ENCODE data around the gene SLC9A9. TPM values are rescaled to one million over a fixed set of nuclear protein-coding genes. Genes with fewer than 3 reads are reported as not detected.

Gene SLC9A9
- total RNA-seq, 4 donors from 2014 or later: 13.4 to 15.0 (median 14.4) TPM

DNA sequence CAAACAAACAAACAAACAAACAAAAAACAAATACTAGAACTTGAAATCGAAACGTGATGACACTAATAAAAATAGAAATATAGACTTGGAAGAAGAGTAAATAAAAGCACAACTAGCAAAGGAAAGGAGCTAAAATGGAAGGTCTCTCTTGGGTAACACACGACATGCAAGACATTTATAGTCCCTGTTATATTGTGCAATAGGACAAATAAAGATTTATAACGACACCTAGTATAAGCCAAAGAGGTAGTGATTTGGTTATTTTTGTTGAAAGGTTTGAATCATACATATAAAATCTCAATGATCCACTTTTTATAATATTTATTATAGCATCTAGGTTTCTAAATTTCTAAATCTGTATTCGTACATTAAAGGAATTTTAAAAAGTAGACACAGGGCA, 379.1 kb downstream of the SLC9A9 start:
- Histone ChIP-seq H3K4me3 (no peak overlapping the region), H3K27me3 (no peaks in the 10 kb centered on the region), H3K36me3 (peaks cover 0 to 10% (median 2%) of the 10 kb centered on the region in 4 donors), H3K4me1 (no peaks in the 10 kb centered on the region), H3K27ac (replicated peaks in 1 of 4) (no peak overlapping the region), H3K9me3 (no peaks in the 10 kb centered on the region)
- TF ChIP-seq EP300 (IDR thresholded peaks at IDR 0.05) (no peak), CTCF (IDR thresholded peaks at IDR 0.05) (no peak), POLR2AphosphoS5 (IDR thresholded peaks at IDR 0.05) (no peak), POLR2A (IDR thresholded peaks at IDR 0.05; ENCODE audit: low read depth) (no peak)
- intact Hi-C loops (cut with DNase I): no loop called here
- no peak for DNase-seq (ENCODE audit: extremely low spot score)
- 72% methylated on average over 5 of the region's 5 CpGs for WGBS

GRCh38 chr3:143465666-143466065, 382.6 kb downstream of the SLC9A9 start:
- 94% methylated on average over 1 of the region's 1 CpG for WGBS
- intact Hi-C loops (cut with DNase I): no loop called here
- no peaks in the 10 kb centered on the region for H3K9me3 ChIP-seq
- no peak overlapping the region for H3K4me3 ChIP-seq
- H3K27me3 ChIP-seq: no peaks in the 10 kb centered on the region
- H3K36me3 ChIP-seq: peaks cover 0 to 10% (median 2%) of the 10 kb centered on the region in 4 donors
- H3K27ac ChIP-seq (replicated peaks in 1 of 4): no peak overlapping the region
- H3K4me1 ChIP-seq: no peaks in the 10 kb centered on the region
- DNase-seq (ENCODE audit: extremely low spot score): no peak
- no peak for TF ChIP-seq POLR2A (IDR thresholded peaks at IDR 0.05; ENCODE audit: low read depth)
- no peak for TF ChIP-seq EP300 (IDR thresholded peaks at IDR 0.05)
- no peak for TF ChIP-seq POLR2AphosphoS5 (IDR thresholded peaks at IDR 0.05)
- no peak for TF ChIP-seq CTCF (IDR thresholded peaks at IDR 0.05)

DNA sequence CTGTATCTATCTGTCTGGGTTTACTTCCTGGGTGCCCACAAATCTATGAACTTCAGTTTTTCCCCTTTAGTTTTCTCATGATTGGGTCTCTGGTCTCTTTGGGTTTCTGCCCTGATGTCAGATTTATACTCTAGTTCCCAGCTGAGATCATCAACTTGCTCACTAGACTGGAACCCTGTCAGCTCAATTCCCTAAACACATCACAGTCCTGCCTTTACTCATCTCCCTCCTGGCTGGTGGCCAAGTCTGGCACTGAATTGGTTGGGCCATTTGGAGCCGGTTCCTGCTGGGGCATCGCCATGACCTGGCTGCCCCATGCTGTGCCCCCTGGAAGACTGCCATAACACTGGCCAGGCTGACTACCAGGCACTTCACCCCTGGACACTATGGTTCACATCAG, 383.4 kb downstream of the SLC9A9 start:
- Histone ChIP-seq H3K27me3 (no peaks in the 10 kb centered on the region), H3K27ac (replicated peaks in 1 of 4) (no peak overlapping the region), H3K4me3 (no peak overlapping the region), H3K4me1 (no peaks in the 10 kb centered on the region), H3K36me3 (peaks cover 0 to 10% (median 2%) of the 10 kb centered on the region in 4 donors), H3K9me3 (no peaks in the 10 kb centered on the region)
- DNase-seq (ENCODE audit: extremely low spot score): no peak
- intact Hi-C loops (cut with DNase I): no loop called here
- no CpG with 5 or more reads among the region's 2 CpGs for WGBS
- no peak for TF ChIP-seq POLR2A (IDR thresholded peaks at IDR 0.05; ENCODE audit: low read depth)
- TF ChIP-seq CTCF (IDR thresholded peaks at IDR 0.05): no peak
- TF ChIP-seq POLR2AphosphoS5 (IDR thresholded peaks at IDR 0.05): no peak
- no peak for TF ChIP-seq EP300 (IDR thresholded peaks at IDR 0.05)

DNA sequence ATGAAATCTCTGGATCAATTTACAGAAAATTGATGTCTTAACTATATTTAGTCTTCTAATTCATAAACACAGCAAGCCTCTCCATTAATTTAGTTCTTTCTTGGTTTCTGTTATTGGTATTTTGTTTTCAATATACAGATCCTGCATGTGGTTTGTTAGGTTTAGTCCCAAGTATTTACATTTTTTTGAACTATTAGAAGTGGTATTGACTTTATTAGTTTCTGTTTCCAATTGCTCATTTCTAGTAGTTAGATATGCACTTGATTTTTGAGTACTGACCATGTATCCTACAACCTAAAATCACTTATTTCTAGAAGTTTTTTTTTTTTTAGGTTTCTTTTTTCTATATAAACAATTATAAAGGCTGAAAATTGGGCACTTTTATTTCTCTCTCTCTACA, 392.8 kb downstream of the SLC9A9 start:
- H3K4me1 ChIP-seq: no peaks in the 10 kb centered on the region
- H3K27me3 ChIP-seq: no peaks in the 10 kb centered on the region
- H3K36me3 ChIP-seq: no peaks in the 10 kb centered on the region
- no peak overlapping the region for H3K4me3 ChIP-seq
- TF ChIP-seq CTCF (IDR thresholded peaks at IDR 0.05) (no peak), EP300 (IDR thresholded peaks at IDR 0.05) (no peak), POLR2A (IDR thresholded peaks at IDR 0.05; ENCODE audit: low read depth) (no peak), POLR2AphosphoS5 (IDR thresholded peaks at IDR 0.05) (no peak)
- peaks cover 0 to 4% (median 0%) of the 10 kb centered on the region in 4 donors for H3K9me3 ChIP-seq
- intact Hi-C loops (cut with DNase I): no loop called here
- no peak for DNase-seq (ENCODE audit: extremely low spot score)
- H3K27ac ChIP-seq (replicated peaks in 1 of 4): no peak overlapping the region

DNA sequence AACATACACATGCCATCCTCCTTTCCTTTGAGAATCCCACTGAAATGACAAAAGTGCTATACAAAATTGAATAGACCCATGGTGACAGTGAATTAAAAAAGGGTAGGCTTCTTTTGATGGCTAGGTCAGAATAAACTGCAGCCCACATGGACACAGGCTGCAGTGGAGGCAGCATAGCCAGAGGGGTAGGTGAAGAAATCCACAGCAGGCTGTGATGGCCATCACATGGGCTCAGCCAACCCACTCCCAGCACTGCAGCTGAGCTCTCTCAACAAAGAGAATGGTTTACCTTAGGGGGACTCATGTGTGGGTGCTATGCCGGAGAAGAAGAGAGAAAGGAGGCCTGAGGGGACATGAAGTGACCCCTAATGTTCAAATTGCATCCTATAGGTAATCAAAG, 397.6 kb downstream of the SLC9A9 start:
- no peaks in the 10 kb centered on the region for H3K4me1 ChIP-seq
- H3K9me3 ChIP-seq: peaks cover 0 to 4% (median 0%) of the 10 kb centered on the region in 4 donors
- TF ChIP-seq POLR2AphosphoS5 (IDR thresholded peaks at IDR 0.05) (no peak), CTCF (IDR thresholded peaks at IDR 0.05) (no peak), EP300 (IDR thresholded peaks at IDR 0.05) (no peak), POLR2A (IDR thresholded peaks at IDR 0.05; ENCODE audit: low read depth) (no peak)
- no peak overlapping the region for H3K4me3 ChIP-seq
- intact Hi-C loops (cut with DNase I): no loop called here
- no peaks in the 10 kb centered on the region for H3K36me3 ChIP-seq
- no peak for DNase-seq (ENCODE audit: extremely low spot score)
- 100% methylated on average over 1 of the region's 1 CpG for WGBS
- no peak overlapping the region for H3K27ac ChIP-seq (replicated peaks in 1 of 4)
- H3K27me3 ChIP-seq: no peaks in the 10 kb centered on the region

Data from esophagus muscularis mucosa (tissue), 4 donors.